Activated naive CD8-positive, alpha-beta T cell treated with anti-CD3 and anti-CD28 coated beads, Interleukin-2, amount 50 U/mL, for 24 hours (primary cell): ENCODE results near the gene BRCC3.

Source experiments
- ATAC-seq: fragments of 150-1000 bp; cut with Tn5 transposase; one replicate; pipeline ENCODE4 v1.10.0; 2021
- DNase-seq: peaks from one replicate; pipeline ENCODE4 v3.0.0; 2021
- H3K27ac Mint-ChIP-seq: one replicate; pipeline ENCODE4 v1.8.0; 2021; ENCODE audit warnings: mild to moderate bottlenecking, mixed read lengths
- H3K27me3 Mint-ChIP-seq: one replicate; pipeline ENCODE4 v1.8.0; 2021; ENCODE audit warnings: mixed read lengths
- H3K36me3 Mint-ChIP-seq: one replicate; pipeline ENCODE4 v1.8.0; 2021; ENCODE audit warnings: low read depth, mixed read lengths
- H3K4me1 Mint-ChIP-seq: one replicate; pipeline ENCODE4 v1.8.0; 2021; ENCODE audit warnings: mixed read lengths
- H3K4me3 Mint-ChIP-seq: one replicate; pipeline ENCODE4 v1.8.0; 2021; ENCODE audit warnings: mild to moderate bottlenecking, moderate library complexity, mixed read lengths
- H3K9me3 Mint-ChIP-seq: one replicate; pipeline ENCODE4 v1.8.0; 2021; ENCODE audit warnings: mixed read lengths

Gene BRCC3

DNA sequence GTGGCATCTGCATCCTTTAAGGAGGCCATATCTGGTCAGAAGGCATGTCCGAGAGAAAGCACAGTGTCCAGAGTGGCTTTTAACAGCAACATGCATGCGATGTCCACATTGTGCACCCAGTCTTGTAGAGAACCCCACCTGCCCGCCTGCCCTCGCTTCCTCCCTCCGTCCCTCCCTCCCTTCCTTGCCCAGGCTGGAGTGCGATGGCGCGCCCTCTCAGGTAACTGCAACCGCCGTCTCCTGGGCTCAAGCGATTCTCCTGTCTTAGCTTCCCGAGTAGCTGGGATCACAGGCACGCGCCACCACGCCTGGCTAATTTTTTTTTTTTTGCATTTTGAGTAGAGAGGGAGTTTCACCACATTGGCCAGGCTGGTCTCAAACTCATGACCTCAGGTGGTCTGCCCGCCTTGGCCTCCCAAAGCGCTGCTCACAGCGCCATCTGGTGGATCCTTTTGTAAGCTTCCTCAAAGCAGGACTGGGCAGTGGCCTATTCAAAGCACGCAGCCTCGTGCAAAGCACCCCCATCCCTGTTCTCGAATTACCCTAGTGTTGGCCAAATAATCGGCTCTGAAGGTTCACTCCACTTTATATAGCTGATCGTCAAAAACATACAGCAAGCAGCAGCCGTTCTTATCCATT lies 15.0 kb downstream of the BRCC3 start:
- Mint-ChIP-seq H3K9me3 (no peaks in the 10 kb centered on the region), H3K4me1 (peaks cover 3% of the 10 kb centered on the region), H3K27me3 (no peaks in the 10 kb centered on the region), H3K36me3 (peaks cover 14% of the 10 kb centered on the region), H3K4me3 (no peak overlapping the region), H3K27ac (no peak overlapping the region)
- ATAC-seq (no peak), DNase-seq (peak; percentile 42)

DNA sequence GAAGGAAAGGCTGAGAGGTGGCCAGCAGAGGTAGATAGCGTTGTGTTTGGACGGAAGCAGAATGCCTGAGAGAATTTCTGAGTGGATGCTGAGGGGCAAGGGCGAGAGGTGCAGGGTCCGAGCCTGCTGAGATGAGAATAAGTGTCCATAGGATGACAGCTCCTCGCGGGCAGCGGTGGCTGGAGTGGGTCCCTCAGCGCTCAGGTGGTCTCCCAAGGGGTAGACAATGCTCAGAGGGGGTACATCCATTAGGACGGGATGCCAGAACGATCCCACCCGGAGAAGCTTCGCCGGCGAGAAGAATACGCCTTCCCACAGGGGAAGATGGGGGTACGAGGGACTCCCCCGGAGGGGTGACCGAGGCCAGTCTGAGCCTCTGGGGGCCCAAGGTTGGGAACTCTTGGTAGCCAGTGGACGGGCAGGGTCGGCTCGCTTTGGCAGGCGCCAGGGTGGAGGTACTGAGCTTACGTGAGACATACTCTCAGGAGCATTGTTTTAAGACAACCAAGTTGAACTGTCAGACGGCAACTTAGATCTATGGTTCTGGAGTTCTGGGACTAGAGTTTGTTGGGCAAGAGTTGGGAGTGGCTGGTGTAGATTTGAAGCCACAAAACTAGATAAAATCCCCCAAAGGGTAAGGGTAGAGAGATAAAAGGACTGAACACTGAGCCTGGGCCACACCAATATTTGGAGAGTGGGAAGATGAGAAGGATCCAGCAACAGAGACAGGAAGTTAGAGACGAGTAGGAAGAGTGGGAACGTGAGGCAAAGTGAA lies 15.8 kb downstream of the BRCC3 start:
- Mint-ChIP-seq H3K36me3 (peaks cover 14% of the 10 kb centered on the region), H3K4me1 (peaks cover 3% of the 10 kb centered on the region), H3K27ac (no peak overlapping the region), H3K27me3 (no peaks in the 10 kb centered on the region), H3K9me3 (no peaks in the 10 kb centered on the region), H3K4me3 (no peak overlapping the region)
- ATAC-seq (no peak), DNase-seq (no peak)

DNA sequence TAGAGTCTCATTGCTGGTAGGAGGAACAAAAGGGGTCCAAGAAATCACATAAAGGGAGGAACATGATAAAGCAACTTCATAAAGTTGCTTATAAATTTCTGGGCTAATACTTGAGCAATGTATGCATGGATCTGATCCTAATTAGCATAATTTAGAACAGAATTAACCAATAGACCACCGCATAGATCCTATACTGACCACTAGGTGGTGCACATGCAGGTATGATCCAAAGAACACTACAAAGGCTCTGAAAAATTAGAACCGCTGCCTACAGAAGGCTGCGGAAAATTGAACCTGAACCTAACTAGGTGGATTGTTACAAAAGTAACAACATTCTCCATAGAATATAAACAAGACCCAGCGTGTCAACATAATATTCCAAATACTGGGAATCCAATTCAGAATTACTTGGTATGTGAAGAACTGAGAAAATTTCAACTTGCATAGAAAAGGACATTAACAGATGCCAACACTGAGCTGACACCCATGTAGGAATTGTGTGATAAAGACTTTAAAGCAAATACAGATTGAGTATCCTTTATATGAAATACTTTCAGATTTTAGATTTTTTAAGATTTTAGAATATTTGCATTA lies 23.3 kb downstream of the BRCC3 start:
- Mint-ChIP-seq H3K27ac (no peak overlapping the region), H3K4me3 (no peak overlapping the region), H3K9me3 (no peaks in the 10 kb centered on the region), H3K36me3 (peaks cover 31% of the 10 kb centered on the region), H3K4me1 (peaks cover 9% of the 10 kb centered on the region), H3K27me3 (no peaks in the 10 kb centered on the region)
- DNase-seq (no peak), ATAC-seq (peak; percentile 49)

DNA sequence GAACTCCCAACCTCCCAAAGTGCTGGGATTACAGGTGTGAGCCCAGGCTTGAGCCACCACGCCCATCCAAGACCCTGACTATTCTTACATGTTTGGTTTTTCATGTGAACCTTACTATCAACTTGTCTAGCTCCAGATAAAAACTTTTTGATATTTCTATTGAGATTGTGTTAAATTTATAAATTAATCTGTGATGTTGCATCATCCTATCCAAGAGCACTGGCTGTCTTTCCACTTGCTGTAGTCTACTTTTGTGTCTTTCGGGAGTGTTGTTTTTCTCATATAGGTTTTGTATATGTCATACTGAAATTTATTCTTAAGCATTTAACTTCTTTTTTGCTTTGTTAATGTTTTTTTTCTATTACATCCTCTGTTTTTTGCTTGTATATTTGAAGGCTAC lies 34.6 kb downstream of the BRCC3 start:
- no peak for ATAC-seq
- Mint-ChIP-seq H3K4me1 (peaks cover 16% of the 10 kb centered on the region), H3K4me3 (no peak overlapping the region), H3K27ac (no peak overlapping the region), H3K27me3 (no peaks in the 10 kb centered on the region), H3K36me3 (peaks cover 25% of the 10 kb centered on the region), H3K9me3 (no peaks in the 10 kb centered on the region)
- no peak for DNase-seq

DNA sequence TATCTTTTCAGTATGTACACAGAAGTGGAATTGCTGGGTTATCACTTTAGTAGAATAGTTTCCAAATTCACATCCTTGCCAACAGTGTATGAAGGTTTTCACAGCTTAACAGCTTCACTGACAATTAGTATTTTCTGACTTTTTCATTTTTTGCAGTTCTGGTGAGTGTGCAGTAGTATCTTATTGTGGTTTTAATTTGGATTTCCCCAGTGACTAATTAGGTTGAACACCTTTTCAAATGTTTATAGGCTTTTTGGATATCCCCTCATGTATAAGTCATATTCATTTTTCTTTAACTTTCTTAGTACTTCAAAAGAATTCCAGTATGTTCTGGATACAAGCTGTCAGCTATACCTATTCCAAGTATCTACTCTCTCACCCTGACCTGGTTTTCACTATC lies 37.1 kb downstream of the BRCC3 start:
- peaks cover 16% of the 10 kb centered on the region for H3K4me1 Mint-ChIP-seq
- ATAC-seq (peak; percentile 81), DNase-seq (no peak)
- no peaks in the 10 kb centered on the region for H3K27me3 Mint-ChIP-seq
- no peak overlapping the region for H3K4me3 Mint-ChIP-seq
- H3K27ac Mint-ChIP-seq, result no peak overlapping the region
- H3K9me3 Mint-ChIP-seq, result no peaks in the 10 kb centered on the region
- H3K36me3 Mint-ChIP-seq, result peaks cover 31% of the 10 kb centered on the region

DNA sequence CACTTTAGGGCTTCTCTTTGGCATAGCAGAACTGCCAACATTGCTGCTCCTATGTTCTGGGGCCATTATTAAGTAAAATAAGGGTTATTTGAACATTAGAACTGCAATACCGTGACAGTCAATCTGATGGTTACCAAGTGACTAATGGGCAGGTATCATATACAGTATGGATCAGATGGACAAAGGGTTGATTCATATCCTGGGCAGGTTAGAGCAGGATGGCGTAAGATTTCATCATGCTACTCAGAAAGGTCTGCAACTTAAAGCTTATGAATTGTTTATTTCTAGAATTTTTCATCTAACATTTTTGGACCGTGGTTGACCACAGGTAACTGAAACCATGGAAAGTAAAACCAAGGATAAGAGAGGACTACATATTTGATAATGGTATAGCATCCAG lies 40.9 kb downstream of the BRCC3 start:
- Mint-ChIP-seq H3K27me3 (no peaks in the 10 kb centered on the region), H3K4me1 (peaks cover 16% of the 10 kb centered on the region), H3K36me3 (peaks cover 26% of the 10 kb centered on the region), H3K9me3 (no peaks in the 10 kb centered on the region), H3K4me3 (no peak overlapping the region), H3K27ac (no peak overlapping the region)
- DNase-seq, result no peak
- ATAC-seq, result no peak

DNA sequence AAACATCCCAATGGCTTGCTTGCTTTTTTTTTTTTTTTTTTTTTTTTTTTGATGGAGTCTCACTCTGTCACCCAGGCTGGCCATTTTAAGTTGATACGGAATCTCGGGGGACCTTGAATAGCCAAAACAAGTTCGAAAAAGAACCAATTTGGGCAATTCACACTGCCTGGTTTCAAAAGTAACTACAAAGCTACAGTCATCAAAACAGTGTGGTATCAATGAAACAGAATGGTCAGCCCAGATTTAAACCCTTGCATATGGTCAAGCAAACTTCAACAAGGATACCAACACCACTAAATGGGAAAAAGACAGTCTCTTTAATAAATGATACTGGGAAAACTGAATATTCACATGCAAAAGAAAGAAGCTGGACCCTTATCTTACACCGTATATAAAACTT lies 41.8 kb downstream of the BRCC3 start:
- DNase-seq (no peak), ATAC-seq (no peak)
- no peak overlapping the region for H3K27ac Mint-ChIP-seq
- peaks cover 21% of the 10 kb centered on the region for H3K36me3 Mint-ChIP-seq
- H3K4me3 Mint-ChIP-seq, result no peak overlapping the region
- H3K9me3 Mint-ChIP-seq, result no peaks in the 10 kb centered on the region
- H3K4me1 Mint-ChIP-seq, result peaks cover 11% of the 10 kb centered on the region
- H3K27me3 Mint-ChIP-seq, result no peaks in the 10 kb centered on the region

DNA sequence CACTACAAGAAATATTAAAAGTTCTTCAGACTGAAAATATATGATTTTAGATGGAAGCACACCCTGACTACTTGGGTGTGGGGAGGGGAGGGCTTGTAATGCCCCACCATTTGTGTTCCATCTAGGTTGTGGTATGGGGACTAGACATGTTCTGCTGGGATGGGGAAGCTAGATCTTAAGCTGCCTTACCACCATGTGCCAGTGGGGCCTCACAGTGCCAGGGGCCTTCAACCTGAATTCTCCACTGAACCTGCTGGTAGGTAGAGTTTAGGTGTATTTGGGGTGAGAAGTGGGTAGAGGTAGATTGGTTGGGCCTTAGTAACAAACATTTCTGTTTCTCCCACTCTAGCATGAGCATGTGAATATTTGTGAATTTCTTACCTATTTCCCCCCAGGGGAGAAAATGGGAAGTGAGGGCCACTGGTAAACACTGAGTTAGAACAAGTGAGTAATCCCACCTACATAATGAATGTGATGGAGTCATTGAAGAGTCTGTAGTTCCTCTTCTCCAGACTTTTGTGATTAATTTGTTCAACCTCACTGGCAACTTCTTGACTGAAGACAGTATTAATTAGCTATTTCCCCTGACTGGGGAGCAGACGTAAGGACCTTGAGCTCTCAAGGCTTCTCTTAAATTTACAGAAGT lies 44.0 kb downstream of the BRCC3 start:
- ATAC-seq (no peak), DNase-seq (no peak)
- Mint-ChIP-seq H3K27me3 (no peaks in the 10 kb centered on the region), H3K36me3 (peaks cover 27% of the 10 kb centered on the region), H3K27ac (no peak overlapping the region), H3K4me3 (no peak overlapping the region), H3K9me3 (no peaks in the 10 kb centered on the region), H3K4me1 (no peaks in the 10 kb centered on the region)

DNA sequence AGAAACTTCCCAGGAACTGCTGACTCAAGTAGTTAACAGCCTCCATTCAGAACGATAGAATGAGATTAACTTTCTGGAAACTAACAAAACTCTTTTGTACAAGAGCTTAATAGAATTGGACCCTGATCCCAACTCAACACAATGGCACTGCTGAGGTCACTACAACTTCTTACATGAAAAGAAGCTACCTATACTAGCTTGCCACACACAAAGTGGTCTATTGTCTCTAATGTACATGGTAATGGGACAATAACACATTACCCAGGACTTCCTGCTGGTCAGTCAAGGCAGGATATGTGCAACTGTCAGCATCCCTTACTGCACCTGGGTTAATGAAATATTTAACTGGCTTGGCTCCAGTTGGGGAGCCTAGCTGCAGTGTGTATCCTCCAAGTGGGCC lies 56.2 kb downstream of the BRCC3 start:
- H3K36me3 Mint-ChIP-seq, result peaks cover 31% of the 10 kb centered on the region

DNA sequence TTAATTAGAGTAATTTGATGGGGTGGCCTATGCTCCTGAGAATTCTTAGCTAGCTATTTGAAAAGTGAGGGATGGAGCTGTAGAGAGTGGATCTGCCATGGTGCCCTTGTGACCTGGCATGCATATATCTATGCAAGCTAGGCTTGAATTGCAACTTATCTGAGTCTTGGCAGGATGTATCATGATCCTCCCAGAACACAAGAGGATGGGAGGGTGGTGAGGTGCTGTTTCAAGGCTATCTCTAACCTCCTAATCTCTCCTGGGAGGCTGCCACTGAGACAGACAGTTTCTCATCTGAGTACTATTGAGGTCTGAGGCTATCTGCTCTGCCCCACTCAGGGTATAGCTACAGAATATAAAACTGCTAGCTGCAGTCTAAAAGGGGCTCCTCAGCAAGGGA lies 56.6 kb downstream of the BRCC3 start:
- H3K27me3 Mint-ChIP-seq, result no peaks in the 10 kb centered on the region
- peaks cover 26% of the 10 kb centered on the region for H3K36me3 Mint-ChIP-seq
- ATAC-seq, result no peak
- H3K4me3 Mint-ChIP-seq, result no peak overlapping the region
- peaks cover 18% of the 10 kb centered on the region for H3K9me3 Mint-ChIP-seq
- no peak for DNase-seq
- H3K4me1 Mint-ChIP-seq, result no peaks in the 10 kb centered on the region
- no peak overlapping the region for H3K27ac Mint-ChIP-seq

More for the DNA sequence above, 56.2 kb downstream of the BRCC3 start:
- no peaks in the 10 kb centered on the region for H3K27me3 Mint-ChIP-seq
- H3K27ac Mint-ChIP-seq, result no peak overlapping the region
- H3K4me1 Mint-ChIP-seq, result no peaks in the 10 kb centered on the region
- DNase-seq (no peak), ATAC-seq (no peak)
- no peak overlapping the region for H3K4me3 Mint-ChIP-seq
- H3K9me3 Mint-ChIP-seq, result peaks cover 18% of the 10 kb centered on the region

DNA sequence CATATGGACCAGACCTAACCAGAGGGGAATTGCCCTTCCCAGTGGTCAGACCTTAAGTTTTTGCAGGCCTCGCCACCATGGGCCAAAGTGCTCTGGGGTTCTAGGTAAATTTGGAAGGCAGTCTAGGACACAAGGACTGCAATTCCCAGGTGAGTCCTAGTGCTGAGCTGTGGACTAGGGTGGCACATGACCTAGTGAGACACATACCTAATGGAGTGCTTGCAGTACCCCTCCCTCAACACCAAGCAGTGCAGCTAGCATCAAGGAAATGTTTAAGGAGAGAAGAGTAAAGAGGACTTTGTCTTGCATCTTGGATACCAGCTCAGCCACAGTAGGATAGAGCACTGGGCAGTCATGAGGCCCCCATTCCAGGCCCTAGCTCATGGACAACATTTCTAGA lies 60.8 kb downstream of the BRCC3 start:
- H3K9me3 Mint-ChIP-seq, result peaks cover 7% of the 10 kb centered on the region
- no peaks in the 10 kb centered on the region for H3K27me3 Mint-ChIP-seq
- DNase-seq (no peak), ATAC-seq (no peak)
- no peak overlapping the region for H3K27ac Mint-ChIP-seq
- H3K36me3 Mint-ChIP-seq, result no peaks in the 10 kb centered on the region
- no peaks in the 10 kb centered on the region for H3K4me1 Mint-ChIP-seq
- H3K4me3 Mint-ChIP-seq, result no peak overlapping the region

DNA sequence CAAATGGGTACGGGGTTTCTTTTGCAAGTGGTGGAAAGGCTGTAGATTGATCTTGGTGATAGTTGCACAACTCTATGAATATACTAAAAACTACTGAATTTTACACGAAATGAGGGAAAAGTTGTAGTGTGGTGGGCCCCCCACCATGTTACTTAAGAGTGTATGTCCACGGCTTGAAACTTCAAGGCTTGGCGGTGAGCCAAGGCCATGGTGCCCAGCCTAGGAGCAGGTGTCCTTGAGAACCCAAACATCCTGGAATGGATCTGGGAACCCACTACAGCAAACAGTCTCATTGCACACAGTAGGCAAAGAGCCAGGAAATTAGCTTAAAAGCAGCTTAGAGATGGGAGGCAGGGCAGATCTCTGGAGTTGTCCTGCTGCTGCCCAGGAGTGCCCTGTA lies 62.9 kb downstream of the BRCC3 start:
- Mint-ChIP-seq H3K4me3 (no peak overlapping the region), H3K27ac (no peak overlapping the region), H3K27me3 (no peaks in the 10 kb centered on the region), H3K36me3 (no peaks in the 10 kb centered on the region), H3K4me1 (no peaks in the 10 kb centered on the region), H3K9me3 (peaks cover 6% of the 10 kb centered on the region)
- ATAC-seq (no peak), DNase-seq (no peak)

DNA sequence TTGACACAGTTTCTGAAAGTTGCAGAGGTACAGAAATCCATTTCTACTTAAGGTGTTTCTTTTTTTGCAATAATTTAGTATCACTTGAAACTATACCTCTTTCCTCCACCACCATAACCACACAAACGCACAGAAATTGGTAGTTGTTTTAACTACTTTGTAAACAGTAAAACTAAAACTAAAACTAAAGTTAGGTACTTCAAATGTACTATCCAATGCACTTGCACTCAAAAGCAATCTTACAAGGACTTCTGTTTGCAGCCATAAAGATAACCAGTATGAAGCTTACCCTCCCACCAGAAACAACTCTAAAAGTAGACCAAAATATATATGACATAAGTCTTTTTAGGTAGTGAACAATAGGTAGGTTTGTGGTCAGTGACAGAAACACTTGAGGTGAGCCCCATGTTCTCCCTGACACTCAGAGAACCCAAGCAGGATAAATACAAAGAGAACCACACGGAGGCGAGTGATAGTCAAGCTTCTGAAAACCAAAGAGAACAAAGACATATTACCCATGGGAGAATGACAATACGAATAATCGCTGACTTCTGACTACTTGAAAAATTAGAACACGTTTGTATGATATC lies 72.7 kb downstream of the BRCC3 start:
- DNase-seq, result no peak
- no peaks in the 10 kb centered on the region for H3K36me3 Mint-ChIP-seq
- H3K4me1 Mint-ChIP-seq, result peaks cover 8% of the 10 kb centered on the region
- no peak for ATAC-seq
- no peaks in the 10 kb centered on the region for H3K27me3 Mint-ChIP-seq
- no peak overlapping the region for H3K4me3 Mint-ChIP-seq
- H3K27ac Mint-ChIP-seq, result no peak overlapping the region
- no peaks in the 10 kb centered on the region for H3K9me3 Mint-ChIP-seq

DNA sequence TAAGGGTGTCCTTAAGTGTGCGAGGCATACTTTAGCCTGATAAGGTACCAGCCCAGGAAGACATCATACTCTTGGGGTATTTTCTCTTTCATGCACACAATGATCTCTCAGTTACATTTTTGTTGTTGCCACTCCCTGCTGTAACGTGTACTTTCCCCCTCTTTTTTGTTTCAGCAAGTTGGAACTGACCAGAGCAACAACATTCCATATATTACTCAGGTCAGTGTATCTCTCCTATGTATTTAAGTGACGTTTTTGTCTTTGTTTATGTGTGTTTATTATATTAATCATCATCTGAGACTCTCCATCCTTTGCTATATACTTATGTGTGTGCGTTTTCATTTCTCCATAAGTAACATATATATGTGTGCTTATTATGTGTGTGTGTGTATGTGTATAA lies 73.6 kb downstream of the BRCC3 start:
- peaks cover 8% of the 10 kb centered on the region for H3K4me1 Mint-ChIP-seq
- no peaks in the 10 kb centered on the region for H3K27me3 Mint-ChIP-seq
- no peaks in the 10 kb centered on the region for H3K36me3 Mint-ChIP-seq
- H3K27ac Mint-ChIP-seq, result no peak overlapping the region
- no peaks in the 10 kb centered on the region for H3K9me3 Mint-ChIP-seq
- H3K4me3 Mint-ChIP-seq, result no peak overlapping the region
- no peak for ATAC-seq
- DNase-seq, result no peak
